ENCODE data around the gene PRUNE1. TPM values are rescaled to one million over a fixed set of nuclear protein-coding genes. Genes with fewer than 3 reads are reported as not detected.

Gene PRUNE1
- polyA plus RNA-seq, 2 of the 4 experiments (the other 2 are of a cell fraction), result 11.9 to 27.5 TPM

DNA sequence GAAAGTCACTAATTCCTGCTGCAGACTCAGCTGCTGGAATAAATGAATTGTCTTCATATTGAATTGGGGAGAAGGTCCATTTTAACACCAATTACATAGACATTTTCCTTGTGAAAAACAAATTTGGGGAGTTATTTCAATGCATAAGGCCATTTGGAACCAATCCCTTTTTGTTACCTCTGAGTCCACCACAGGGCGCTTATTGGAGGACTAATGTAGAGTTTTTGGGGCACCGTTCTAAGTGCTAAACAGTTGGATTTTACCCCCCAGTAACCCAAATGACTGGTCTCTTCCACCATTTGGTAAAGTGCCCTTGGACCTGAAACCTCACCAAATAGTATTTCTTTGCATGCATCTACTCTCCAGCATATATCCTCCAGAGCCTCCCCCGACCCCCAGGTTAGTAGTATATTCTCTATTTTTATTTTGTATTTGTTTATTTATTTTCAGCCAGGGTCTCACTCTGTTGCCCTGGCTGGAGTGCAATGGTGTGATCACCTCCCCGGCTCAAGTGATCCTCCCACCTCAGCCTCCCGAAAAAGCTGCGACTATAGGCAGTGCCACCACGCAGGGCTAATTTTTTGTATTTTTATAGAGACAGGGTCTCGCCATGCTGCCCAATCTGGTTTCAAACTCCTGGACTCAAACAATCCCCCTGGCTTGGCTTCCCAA is 1.6 kb downstream of the PRUNE1 start:
- no peaks in the 10 kb centered on the region for H3K9me3 ChIP-seq
- ChIA-PET CTCF (interaction anchor here (0.6 to 1.6 kb wide), 7 partner anchors 17 to 616 kb away, joined by 3 to 4 read pairs (median 3); partner anchors contain the start of genes C1orf56, CDC42SE1 and MLLT11), POLR2A (no interaction called here)
- no peak for TF ChIP-seq MYC (IDR thresholded peaks at IDR 0.05; ENCODE audit: borderline replicate concordance, low read length)
- TF ChIP-seq RCOR1 (IDR thresholded peaks at IDR 0.05; ENCODE audit: low read depth, low read length), result no peak
- no peak for TF ChIP-seq EHF (CRISPR knock-in tag; IDR thresholded peaks at IDR 0.05)
- no peak for TF ChIP-seq TP53 (CRISPR knock-in tag; IDR thresholded peaks at IDR 0.05)
- TF ChIP-seq CBX8 (IDR thresholded peaks at IDR 0.05), result no peak
- TF ChIP-seq NFE2L2 (conservative IDR thresholded peaks at IDR 0.05; ENCODE audit: low read length), result no peak
- TF ChIP-seq CEBPB (IDR thresholded peaks at IDR 0.05), result no peak
- TF ChIP-seq, protein P1, sequence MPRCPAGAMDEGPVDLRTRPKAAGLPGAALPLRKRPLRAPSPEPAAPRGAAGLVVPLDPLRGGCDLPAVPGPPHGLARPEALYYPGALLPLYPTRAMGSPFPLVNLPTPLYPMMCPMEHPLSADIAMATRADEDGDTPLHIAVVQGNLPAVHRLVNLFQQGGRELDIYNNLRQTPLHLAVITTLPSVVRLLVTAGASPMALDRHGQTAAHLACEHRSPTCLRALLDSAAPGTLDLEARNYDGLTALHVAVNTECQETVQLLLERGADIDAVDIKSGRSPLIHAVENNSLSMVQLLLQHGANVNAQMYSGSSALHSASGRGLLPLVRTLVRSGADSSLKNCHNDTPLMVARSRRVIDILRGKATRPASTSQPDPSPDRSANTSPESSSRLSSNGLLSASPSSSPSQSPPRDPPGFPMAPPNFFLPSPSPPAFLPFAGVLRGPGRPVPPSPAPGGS (IDR thresholded peaks at IDR 0.05), result no peak
- TF ChIP-seq, protein P2, sequence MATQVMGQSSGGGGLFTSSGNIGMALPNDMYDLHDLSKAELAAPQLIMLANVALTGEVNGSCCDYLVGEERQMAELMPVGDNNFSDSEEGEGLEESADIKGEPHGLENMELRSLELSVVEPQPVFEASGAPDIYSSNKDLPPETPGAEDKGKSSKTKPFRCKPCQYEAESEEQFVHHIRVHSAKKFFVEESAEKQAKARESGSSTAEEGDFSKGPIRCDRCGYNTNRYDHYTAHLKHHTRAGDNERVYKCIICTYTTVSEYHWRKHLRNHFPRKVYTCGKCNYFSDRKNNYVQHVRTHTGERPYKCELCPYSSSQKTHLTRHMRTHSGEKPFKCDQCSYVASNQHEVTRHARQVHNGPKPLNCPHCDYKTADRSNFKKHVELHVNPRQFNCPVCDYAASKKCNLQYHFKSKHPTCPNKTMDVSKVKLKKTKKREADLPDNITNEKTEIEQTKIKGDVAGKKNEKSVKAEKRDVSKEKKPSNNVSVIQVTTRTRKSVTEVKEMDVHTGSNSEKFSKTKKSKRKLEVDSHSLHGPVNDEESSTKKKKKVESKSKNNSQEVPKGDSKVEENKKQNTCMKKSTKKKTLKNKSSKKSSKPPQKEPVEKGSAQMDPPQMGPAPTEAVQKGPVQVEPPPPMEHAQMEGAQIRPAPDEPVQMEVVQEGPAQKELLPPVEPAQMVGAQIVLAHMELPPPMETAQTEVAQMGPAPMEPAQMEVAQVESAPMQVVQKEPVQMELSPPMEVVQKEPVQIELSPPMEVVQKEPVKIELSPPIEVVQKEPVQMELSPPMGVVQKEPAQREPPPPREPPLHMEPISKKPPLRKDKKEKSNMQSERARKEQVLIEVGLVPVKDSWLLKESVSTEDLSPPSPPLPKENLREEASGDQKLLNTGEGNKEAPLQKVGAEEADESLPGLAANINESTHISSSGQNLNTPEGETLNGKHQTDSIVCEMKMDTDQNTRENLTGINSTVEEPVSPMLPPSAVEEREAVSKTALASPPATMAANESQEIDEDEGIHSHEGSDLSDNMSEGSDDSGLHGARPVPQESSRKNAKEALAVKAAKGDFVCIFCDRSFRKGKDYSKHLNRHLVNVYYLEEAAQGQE (IDR thresholded peaks at IDR 0.05), result no peak
- TF ChIP-seq, protein P3, sequence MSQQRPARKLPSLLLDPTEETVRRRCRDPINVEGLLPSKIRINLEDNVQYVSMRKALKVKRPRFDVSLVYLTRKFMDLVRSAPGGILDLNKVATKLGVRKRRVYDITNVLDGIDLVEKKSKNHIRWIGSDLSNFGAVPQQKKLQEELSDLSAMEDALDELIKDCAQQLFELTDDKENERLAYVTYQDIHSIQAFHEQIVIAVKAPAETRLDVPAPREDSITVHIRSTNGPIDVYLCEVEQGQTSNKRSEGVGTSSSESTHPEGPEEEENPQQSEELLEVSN (IDR thresholded peaks at IDR 0.05; ENCODE audit: borderline replicate concordance, low read depth), result no peak
- TF ChIP-seq, protein P4, sequence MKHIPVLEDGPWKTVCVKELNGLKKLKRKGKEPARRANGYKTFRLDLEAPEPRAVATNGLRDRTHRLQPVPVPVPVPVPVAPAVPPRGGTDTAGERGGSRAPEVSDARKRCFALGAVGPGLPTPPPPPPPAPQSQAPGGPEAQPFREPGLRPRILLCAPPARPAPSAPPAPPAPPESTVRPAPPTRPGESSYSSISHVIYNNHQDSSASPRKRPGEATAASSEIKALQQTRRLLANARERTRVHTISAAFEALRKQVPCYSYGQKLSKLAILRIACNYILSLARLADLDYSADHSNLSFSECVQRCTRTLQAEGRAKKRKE (CRISPR knock-in tag; IDR thresholded peaks at IDR 0.05; ENCODE audit: low read depth), result no peak
- ATAC-seq, result no peak
- DNase-seq (ENCODE audit: low read depth in 1 of 2, low spot score in 1 of 2), result no peak
- peaks cover 53% of the 10 kb centered on the region for H3K4me1 ChIP-seq
- H3K4me3 ChIP-seq, result no peak overlapping the region
- H3K4me2 ChIP-seq, result peak overlapping the region; percentile 90
- 85% methylated on average over 8 of the region's 8 CpGs for WGBS (ENCODE audit: missing lambda C conversion rate)
- no peak overlapping the region for H3K27ac ChIP-seq
- no peak for FAIRE-seq

DNA sequence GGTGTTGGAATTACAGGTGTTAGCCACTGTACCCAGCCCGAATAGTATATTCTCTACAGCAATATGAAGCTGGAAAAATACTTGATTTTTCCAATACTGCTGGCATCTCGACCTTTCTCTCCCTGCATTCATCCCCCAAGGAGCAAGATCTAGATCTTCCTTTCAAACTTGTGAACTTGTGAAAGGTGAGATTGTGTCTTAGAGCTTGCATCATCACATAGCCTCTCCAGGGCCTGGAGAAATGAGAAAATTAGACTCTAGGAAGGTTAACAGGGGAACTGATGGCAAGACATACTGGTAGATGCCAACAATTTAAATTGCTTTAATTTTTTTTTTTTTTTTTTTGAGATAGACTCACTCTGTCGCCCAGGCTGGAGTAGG is 2.1 kb downstream of the PRUNE1 start:
- Histone ChIP-seq H3K9me3 (no peaks in the 10 kb centered on the region), H3K4me2 (no peak overlapping the region), H3K4me3 (no peak overlapping the region), H3K4me1 (peaks cover 53% of the 10 kb centered on the region), H3K27ac (no peak overlapping the region)
- ChIA-PET POLR2A (no interaction called here), CTCF (interaction anchor here (0.6 to 1.6 kb wide), 4 partner anchors 17 to 615 kb away, joined by 3 to 4 read pairs (median 4); partner anchors contain the start of gene C1orf56)
- WGBS (ENCODE audit: missing lambda C conversion rate), result 81% methylated on average over 3 of the region's 3 CpGs
- FAIRE-seq (no peak), DNase-seq (ENCODE audit: low read depth in 1 of 2, low spot score in 1 of 2) (no peak), ATAC-seq (no peak)
- TF ChIP-seq RFX5 (IDR thresholded peaks at IDR 0.05) (no peak), TP53 (CRISPR knock-in tag; IDR thresholded peaks at IDR 0.05) (no peak), POLR2A (IDR thresholded peaks at IDR 0.05; ENCODE audit: low read length) (no peak), EHMT2 (IDR thresholded peaks at IDR 0.05; ENCODE audit: low read depth) (no peak), JUNB (IDR thresholded peaks at IDR 0.05) (no peak), KDM5A (IDR thresholded peaks at IDR 0.05) (no peak), BHLHE40 (IDR thresholded peaks at IDR 0.05; ENCODE audit: low read depth, low read length) (no peak), EHF (CRISPR knock-in tag; IDR thresholded peaks at IDR 0.05) (no peak), ZC3H11A (IDR thresholded peaks at IDR 0.05) (no peak)
- TF ChIP-seq, protein P3 (IDR thresholded peaks at IDR 0.05; ENCODE audit: borderline replicate concordance, low read depth), result no peak
- TF ChIP-seq, protein P5, sequence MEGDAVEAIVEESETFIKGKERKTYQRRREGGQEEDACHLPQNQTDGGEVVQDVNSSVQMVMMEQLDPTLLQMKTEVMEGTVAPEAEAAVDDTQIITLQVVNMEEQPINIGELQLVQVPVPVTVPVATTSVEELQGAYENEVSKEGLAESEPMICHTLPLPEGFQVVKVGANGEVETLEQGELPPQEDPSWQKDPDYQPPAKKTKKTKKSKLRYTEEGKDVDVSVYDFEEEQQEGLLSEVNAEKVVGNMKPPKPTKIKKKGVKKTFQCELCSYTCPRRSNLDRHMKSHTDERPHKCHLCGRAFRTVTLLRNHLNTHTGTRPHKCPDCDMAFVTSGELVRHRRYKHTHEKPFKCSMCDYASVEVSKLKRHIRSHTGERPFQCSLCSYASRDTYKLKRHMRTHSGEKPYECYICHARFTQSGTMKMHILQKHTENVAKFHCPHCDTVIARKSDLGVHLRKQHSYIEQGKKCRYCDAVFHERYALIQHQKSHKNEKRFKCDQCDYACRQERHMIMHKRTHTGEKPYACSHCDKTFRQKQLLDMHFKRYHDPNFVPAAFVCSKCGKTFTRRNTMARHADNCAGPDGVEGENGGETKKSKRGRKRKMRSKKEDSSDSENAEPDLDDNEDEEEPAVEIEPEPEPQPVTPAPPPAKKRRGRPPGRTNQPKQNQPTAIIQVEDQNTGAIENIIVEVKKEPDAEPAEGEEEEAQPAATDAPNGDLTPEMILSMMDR (IDR thresholded peaks at IDR 0.05), result no peak
